ENCODE data around the gene NLRP6. TPM values are rescaled to one million over a fixed set of nuclear protein-coding genes. Genes with fewer than 3 reads are reported as not detected.
"Not testable (repeated sequence)": the region's sequence is repeated elsewhere in the genome, so short reads cannot be mapped to it uniquely, and the experiment has no call there.

NLRP6 gene
- total RNA-seq, 2 donors from 2014 or later: 0.18 to 2.7 TPM

GRCh38 chr11:315516-315994 is 37.3 kb downstream of the NLRP6 start:
- peaks cover 16% of the 10 kb centered on the region for H3K4me1 ChIP-seq (replicated peaks)
- peak overlapping the region; percentile 8 to 41 for H3K4me3 ChIP-seq
- H3K9me3 ChIP-seq: no peaks in the 10 kb centered on the region
- intact Hi-C loops (cut with DNase I): no loop called here
- no peaks in the 10 kb centered on the region for H3K36me3 ChIP-seq
- WGBS: 61% methylated on average over 32 of the region's 32 CpGs
- no peaks in the 10 kb centered on the region for H3K27me3 ChIP-seq (replicated peaks; ENCODE audit: insufficient read depth)
- H3K27ac ChIP-seq: peak overlapping the region; percentile 37 to 86
- TF ChIP-seq CTCF (IDR thresholded peaks at IDR 0.05) (no peak), POLR2AphosphoS5 (IDR thresholded peaks at IDR 0.05) (no peak), POLR2A (IDR thresholded peaks at IDR 0.05) (no peak)
- DNase-seq (ENCODE audit: low spot score): no peak

GRCh38 chr11:316031-316701 is 38.0 kb downstream of the NLRP6 start:
- peak overlapping the region; percentile 37 to 86 for H3K27ac ChIP-seq
- intact Hi-C loops (cut with DNase I): no loop called here
- H3K27me3 ChIP-seq (replicated peaks; ENCODE audit: insufficient read depth): no peaks in the 10 kb centered on the region
- no peaks in the 10 kb centered on the region for H3K36me3 ChIP-seq
- H3K4me3 ChIP-seq: peak overlapping the region; percentile 8 to 41
- TF ChIP-seq CTCF (IDR thresholded peaks at IDR 0.05) (no peak), POLR2A (IDR thresholded peaks at IDR 0.05) (peak; percentile 25), POLR2AphosphoS5 (IDR thresholded peaks at IDR 0.05) (peak; percentile 3)
- peaks cover 16% of the 10 kb centered on the region for H3K4me1 ChIP-seq (replicated peaks)
- no peak for DNase-seq (ENCODE audit: low spot score)
- H3K9me3 ChIP-seq: no peaks in the 10 kb centered on the region
- WGBS: 35% methylated on average over 64 of the region's 64 CpGs

- 83% methylated on average over 7 of the region's 7 CpGs for WGBS
- Histone ChIP-seq H3K27ac (peak overlapping the region in 1 of 2 donors; percentile 86), H3K27me3 (replicated peaks; ENCODE audit: insufficient read depth) (no peaks in the 10 kb centered on the region), H3K9me3 (no peaks in the 10 kb centered on the region), H3K36me3 (no peaks in the 10 kb centered on the region), H3K4me3 (no peak overlapping the region), H3K4me1 (replicated peaks) (peaks cover 15% of the 10 kb centered on the region)
- no peak for TF ChIP-seq POLR2AphosphoS5 (IDR thresholded peaks at IDR 0.05)
- intact Hi-C loops (cut with DNase I): no loop called here
- DNase-seq (ENCODE audit: low spot score): no peak
Measured at GRCh38 chr11:316891-317301, 38.7 kb downstream of the NLRP6 start.

- peak overlapping the region; percentile 30 to 86 for H3K27ac ChIP-seq
- intact Hi-C loops (cut with DNase I); H3K4me1 ChIP-seq (replicated peaks); H3K4me3 ChIP-seq; H3K27me3 ChIP-seq (replicated peaks; ENCODE audit: insufficient read depth); H3K9me3 ChIP-seq; DNase-seq (ENCODE audit: low spot score); H3K36me3 ChIP-seq: not testable (repeated sequence)
- WGBS: 43% methylated on average over 25 of the region's 30 CpGs
Measured at GRCh38 chr11:317668-318404, 39.6 kb downstream of the NLRP6 start.

- DNase-seq (ENCODE audit: low spot score); H3K27me3 ChIP-seq (replicated peaks; ENCODE audit: insufficient read depth); H3K4me1 ChIP-seq (replicated peaks); H3K36me3 ChIP-seq; H3K9me3 ChIP-seq; intact Hi-C loops (cut with DNase I): not testable (repeated sequence)
- Histone ChIP-seq H3K4me3 (peak overlapping the region; percentile 66 to 69), H3K27ac (peak overlapping the region; percentile 97 to 98)
- WGBS: 1% methylated on average over 15 of the region's 79 CpGs
Measured at GRCh38 chr11:318405-319120, 40.4 kb downstream of the NLRP6 start.

GRCh38 chr11:319121-319887 is 41.1 kb downstream of the NLRP6 start:
- H3K9me3 ChIP-seq; H3K36me3 ChIP-seq; intact Hi-C loops (cut with DNase I); DNase-seq (ENCODE audit: low spot score); H3K27me3 ChIP-seq (replicated peaks; ENCODE audit: insufficient read depth); H3K4me1 ChIP-seq (replicated peaks): not testable (repeated sequence)
- H3K27ac ChIP-seq: peak overlapping the region; percentile 97 to 98
- WGBS: 4% methylated on average over 18 of the region's 29 CpGs
- peak; percentile 22 for TF ChIP-seq POLR2AphosphoS5 (IDR thresholded peaks at IDR 0.05)
- peak overlapping the region; percentile 66 to 69 for H3K4me3 ChIP-seq
